HUES6 (cell line): Measurements from ENCODE around the gene MYO1H.

Experiments used
- H3K27ac ChIP-seq: 2 replicates; pipeline ENCODE4 v1.7.0; 2013; ENCODE audit warnings: low read depth, mild to moderate bottlenecking, low read length, inconsistent platforms
- H3K27me3 ChIP-seq: 2 replicates; pipeline ENCODE4 v1.6.1; 2013; ENCODE audit warnings: low read length; ENCODE audit not compliant: control insufficient read depth, insufficient read depth
- H3K36me3 ChIP-seq: 2 replicates; pipeline ENCODE4 v1.6.1; 2013; ENCODE audit warnings: low read length; ENCODE audit not compliant: control insufficient read depth, insufficient read depth
- H3K4me1 ChIP-seq: 2 replicates; pipeline ENCODE4 v1.6.1; 2013; ENCODE audit warnings: low read length; ENCODE audit not compliant: control insufficient read depth, insufficient read depth
- H3K4me3 ChIP-seq: 2 replicates; pipeline ENCODE4 v1.5.1; 2013; ENCODE audit warnings: low read depth, low read length
- H3K9ac ChIP-seq: one replicate; pipeline ENCODE4 v1.6.1; 2013; ENCODE audit warnings: mild to moderate bottlenecking, low read length
- H3K9me3 ChIP-seq: 2 replicates; pipeline ENCODE4 v1.6.1; 2013; ENCODE audit warnings: low read depth, low read length; ENCODE audit not compliant: control insufficient read depth, insufficient read depth

Gene MYO1H, protein sequence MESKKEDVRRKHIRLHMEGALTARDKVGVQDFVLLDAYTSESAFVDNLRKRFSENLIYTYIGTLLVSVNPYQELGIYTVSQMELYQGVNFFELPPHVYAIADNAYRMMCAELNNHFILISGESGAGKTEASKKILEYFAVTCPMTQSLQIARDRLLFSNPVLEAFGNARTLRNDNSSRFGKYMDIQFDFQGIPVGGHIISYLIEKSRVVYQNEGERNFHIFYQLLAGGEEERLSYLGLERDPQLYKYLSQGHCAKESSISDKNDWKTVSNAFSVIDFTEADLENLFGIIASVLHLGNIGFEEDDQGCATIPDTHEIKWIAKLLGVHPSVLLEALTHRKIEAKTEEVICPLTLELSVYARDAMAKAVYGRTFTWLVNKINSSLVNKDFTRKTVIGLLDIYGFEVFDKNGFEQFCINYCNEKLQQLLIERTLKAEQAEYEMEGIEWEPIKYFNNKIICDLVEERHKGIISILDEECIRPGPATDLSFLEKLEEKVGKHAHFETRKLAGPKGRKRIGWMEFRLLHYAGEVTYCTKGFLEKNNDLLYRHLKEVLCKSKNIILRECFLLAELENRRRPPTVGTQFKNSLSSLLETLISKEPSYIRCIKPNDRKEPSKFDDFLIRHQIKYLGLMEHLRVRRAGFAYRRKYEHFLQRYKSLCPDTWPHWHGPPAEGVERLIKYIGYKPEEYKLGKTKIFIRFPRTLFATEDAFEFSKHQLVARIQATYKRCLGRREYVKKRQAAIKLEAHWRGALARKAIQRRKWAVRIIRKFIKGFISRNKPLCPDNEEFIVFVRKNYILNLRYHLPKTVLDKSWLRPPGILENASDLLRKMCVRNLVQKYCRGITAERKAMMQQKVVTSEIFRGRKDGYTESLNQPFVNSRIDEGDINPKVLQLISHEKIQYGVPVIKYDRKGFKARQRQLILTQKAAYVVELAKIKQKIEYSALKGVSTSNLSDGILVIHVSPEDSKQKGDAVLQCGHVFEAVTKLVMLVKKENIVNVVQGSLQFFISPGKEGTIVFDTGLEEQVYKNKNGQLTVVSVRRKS

DNA sequence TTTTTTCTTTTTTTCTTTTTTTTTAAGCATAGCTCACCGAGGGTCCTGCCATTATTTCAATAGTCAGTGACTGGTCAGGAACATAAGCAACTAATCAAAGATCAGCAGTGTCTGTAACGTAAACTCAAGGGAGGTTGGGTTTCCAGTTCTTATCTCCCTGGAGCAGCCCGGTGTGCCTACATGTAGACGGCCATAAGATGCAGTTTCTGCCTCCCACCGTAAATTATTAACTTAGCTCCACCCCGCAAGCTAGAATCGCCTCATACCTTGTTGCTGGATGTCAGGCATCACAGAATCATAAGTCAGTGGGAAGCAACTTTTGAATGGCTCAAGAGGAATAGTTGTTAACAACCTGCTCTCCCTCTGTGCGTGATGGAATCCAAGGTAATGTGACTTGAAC lies at the start of gene MYO1H:
Gene MYO1H, plus strand, starts transcription at position 312 of the 400 bp plus-strand sequence. Its CDS starts 61 bp downstream, at position 373.
- no peak within 1 kb of the TSS for H3K27ac ChIP-seq
- H3K4me3 ChIP-seq: no peak within 1 kb of the TSS
- no peaks in the 10 kb centered on the region for H3K4me1 ChIP-seq
- no peaks in the 10 kb centered on the region for H3K36me3 ChIP-seq
- H3K9me3 ChIP-seq: no peaks in the 10 kb centered on the region
- no peaks in the 10 kb centered on the region for H3K27me3 ChIP-seq
- H3K9ac ChIP-seq: no peak within 1 kb of the TSS

DNA sequence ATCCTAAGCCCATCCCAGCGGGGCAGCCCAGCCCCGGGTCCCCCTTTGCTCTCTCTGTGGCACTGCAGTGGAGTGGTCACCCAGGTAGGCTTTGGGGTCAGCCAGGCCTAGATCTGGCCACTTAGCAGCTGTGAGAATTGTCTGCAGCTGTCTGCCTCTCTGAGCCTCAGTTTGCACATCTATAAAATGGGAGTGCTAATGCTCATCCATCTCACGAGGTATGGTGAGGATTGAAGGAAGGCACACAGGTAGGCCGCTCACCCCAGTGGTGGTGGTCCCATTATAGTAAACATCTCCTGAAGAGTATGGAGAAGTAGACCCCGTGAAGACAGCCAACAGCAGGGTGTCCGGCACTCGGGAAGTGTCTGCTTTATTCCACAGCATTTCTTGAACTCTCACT lies 47.9 kb upstream of the MYO1H start:
- H3K4me3 ChIP-seq: no peak overlapping the region
- no peaks in the 10 kb centered on the region for H3K4me1 ChIP-seq
- H3K27ac ChIP-seq: no peak overlapping the region
- no peak overlapping the region for H3K9ac ChIP-seq
- H3K36me3 ChIP-seq: no peaks in the 10 kb centered on the region
- no peaks in the 10 kb centered on the region for H3K9me3 ChIP-seq
- peaks cover under 1% of the 10 kb centered on the region; the same call in 1 of the 2 replicates for H3K27me3 ChIP-seq

DNA sequence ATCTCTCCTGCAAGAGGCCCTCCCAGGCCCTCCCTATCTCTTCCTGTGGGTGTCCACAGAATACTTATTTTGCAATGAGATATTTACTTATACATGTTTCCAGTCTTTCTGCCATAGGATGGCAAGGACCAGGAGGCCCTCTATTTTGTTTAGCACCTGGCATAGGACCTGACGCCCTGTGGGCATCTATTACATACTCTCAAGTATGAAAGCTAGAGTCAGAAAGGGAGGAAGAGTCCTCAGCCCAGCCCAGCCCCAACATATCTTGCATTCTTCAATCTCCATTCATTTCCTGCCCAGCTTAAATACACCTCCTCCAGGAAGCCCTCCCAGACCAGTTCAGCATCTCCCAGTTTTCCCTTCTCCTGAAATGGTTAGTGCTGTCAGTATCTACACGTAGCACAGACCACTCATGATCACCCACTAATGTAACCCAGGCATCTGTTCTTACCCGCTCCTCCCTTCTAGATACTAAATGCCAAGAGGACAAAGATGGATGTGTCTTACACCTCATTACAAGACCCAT lies 46.0 kb upstream of the MYO1H start:
- Histone ChIP-seq H3K4me3 (no peak overlapping the region), H3K9me3 (no peaks in the 10 kb centered on the region), H3K27me3 (peaks cover 16% of the 10 kb centered on the region), H3K36me3 (no peaks in the 10 kb centered on the region), H3K9ac (no peak overlapping the region), H3K4me1 (no peaks in the 10 kb centered on the region; the same call in 1 of the 2 replicates), H3K27ac (no peak overlapping the region)

DNA sequence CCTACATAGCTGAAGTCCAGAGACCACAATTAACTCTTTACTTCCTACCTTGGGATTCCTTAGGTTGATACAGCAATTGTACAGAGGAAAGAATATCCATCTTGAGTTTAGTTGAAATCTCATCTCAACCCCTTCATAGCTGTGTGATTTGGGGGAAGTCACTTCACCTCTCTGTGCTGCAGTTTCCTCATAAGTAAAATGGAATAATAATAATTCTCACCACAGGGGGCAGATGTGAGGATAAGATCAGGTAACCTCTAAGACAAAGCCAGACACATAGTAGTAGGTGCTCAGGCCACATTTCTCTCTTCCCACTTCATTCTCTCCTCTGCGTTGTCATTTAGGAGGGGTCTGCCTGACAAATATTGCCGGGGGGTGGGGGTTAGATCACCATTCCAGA lies 45.3 kb upstream of the MYO1H start:
- peaks cover 22% of the 10 kb centered on the region for H3K27me3 ChIP-seq
- no peak overlapping the region for H3K4me3 ChIP-seq
- no peak overlapping the region for H3K27ac ChIP-seq
- H3K9ac ChIP-seq: no peak overlapping the region
- H3K36me3 ChIP-seq: no peaks in the 10 kb centered on the region
- no peaks in the 10 kb centered on the region for H3K9me3 ChIP-seq
- H3K4me1 ChIP-seq: no peaks in the 10 kb centered on the region; the same call in 1 of the 2 replicates

DNA sequence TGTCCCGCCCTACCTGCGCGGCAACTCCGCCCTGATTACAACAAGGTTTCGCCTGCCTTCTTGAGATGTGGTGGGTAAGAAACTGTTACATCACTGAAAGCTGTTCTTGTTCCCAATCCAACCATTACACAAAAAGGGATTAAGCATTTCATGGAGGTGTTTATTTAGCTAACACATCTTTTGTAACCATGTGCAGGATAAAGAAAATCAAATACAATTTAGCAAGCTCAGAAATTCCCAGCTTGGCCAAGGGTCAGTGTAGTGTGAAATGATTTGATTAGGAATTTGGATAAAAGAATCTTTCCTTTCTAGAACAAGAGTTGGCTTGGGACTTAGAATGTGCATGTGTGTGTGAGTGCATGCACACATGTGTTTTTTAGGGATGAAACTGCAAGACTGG lies 44.9 kb upstream of the MYO1H start:
- H3K27me3 ChIP-seq: peaks cover 27% of the 10 kb centered on the region
- H3K9ac ChIP-seq: no peak overlapping the region
- no peaks in the 10 kb centered on the region for H3K36me3 ChIP-seq
- no peak overlapping the region for H3K4me3 ChIP-seq
- H3K27ac ChIP-seq: no peak overlapping the region
- H3K9me3 ChIP-seq: no peaks in the 10 kb centered on the region
- no peaks in the 10 kb centered on the region; the same call in 1 of the 2 replicates for H3K4me1 ChIP-seq

DNA sequence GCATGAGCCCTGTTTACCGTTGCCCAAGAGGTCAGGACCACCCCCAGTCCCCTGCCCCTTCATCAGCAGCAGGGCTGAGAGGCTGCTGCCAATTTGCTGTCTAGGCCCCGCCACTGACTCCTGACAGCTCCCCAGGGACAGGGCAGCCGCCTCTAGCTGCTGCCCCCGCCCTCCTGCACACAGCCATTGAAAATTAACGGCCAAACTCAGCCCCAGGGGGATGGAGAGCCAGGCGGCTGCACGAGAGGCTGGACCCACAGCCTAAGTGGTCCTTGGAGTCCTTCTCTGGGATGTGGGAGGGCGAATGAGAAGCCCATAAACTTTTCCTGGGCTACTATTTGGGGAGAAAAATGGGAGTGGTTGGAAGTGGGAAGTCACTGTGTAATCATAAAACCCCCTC lies 43.2 kb upstream of the MYO1H start:
- no peak overlapping the region for H3K27ac ChIP-seq
- no peaks in the 10 kb centered on the region for H3K36me3 ChIP-seq
- H3K9me3 ChIP-seq: no peaks in the 10 kb centered on the region
- H3K4me3 ChIP-seq: no peak overlapping the region
- H3K9ac ChIP-seq: no peak overlapping the region
- H3K27me3 ChIP-seq: peaks cover 43% of the 10 kb centered on the region
- no peaks in the 10 kb centered on the region; the same call in 1 of the 2 replicates for H3K4me1 ChIP-seq

DNA sequence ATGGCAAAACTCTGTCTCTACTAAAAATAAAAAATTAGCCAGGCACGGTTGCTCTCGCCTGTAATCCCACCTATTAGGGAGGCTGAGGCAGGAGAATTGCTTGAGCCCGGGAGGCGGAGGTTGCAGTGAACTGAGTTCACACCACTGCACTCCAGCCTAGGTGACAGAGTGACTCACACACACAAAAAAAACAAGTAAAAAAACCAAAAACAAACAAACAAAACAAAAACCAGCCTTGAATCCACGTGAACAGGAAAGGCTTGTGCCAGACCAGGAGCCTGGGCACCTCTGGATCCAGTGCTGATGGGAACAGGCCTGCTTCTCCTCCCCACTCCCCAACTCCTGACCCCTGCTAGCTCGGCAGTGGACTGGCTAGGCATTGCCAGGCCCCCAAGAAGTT lies 42.2 kb upstream of the MYO1H start:
- Histone ChIP-seq H3K9ac (no peak overlapping the region), H3K9me3 (no peaks in the 10 kb centered on the region), H3K36me3 (no peaks in the 10 kb centered on the region), H3K27ac (no peak overlapping the region), H3K4me3 (no peak overlapping the region), H3K4me1 (peaks cover 4% of the 10 kb centered on the region; the same call in 1 of the 2 replicates), H3K27me3 (peaks cover 52% of the 10 kb centered on the region)

DNA sequence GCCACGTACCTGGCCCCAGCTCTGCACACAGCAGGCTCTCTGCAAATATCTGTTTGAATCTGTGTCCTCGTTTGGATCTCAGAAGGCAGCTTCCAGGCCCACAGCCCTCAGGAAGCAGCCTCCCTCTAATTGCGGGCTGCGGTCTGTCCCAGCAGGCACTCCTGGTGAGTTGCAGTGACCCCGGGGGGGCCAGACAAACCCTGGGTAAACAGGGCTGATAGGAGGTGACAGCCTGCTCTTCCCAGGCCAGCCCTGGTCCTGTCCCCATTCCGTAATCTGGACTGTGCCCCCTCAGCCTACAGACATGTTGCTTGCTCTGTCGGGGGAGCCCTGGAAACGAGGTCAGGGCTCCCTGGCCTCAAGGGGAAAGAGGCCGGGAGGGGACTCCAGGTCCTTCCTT lies 40.6 kb upstream of the MYO1H start:
- Histone ChIP-seq H3K4me3 (no peak overlapping the region), H3K36me3 (no peaks in the 10 kb centered on the region), H3K27ac (no peak overlapping the region), H3K9me3 (no peaks in the 10 kb centered on the region), H3K27me3 (peaks cover 67% of the 10 kb centered on the region), H3K9ac (no peak overlapping the region), H3K4me1 (peaks cover 4% of the 10 kb centered on the region; the same call in 1 of the 2 replicates)

DNA sequence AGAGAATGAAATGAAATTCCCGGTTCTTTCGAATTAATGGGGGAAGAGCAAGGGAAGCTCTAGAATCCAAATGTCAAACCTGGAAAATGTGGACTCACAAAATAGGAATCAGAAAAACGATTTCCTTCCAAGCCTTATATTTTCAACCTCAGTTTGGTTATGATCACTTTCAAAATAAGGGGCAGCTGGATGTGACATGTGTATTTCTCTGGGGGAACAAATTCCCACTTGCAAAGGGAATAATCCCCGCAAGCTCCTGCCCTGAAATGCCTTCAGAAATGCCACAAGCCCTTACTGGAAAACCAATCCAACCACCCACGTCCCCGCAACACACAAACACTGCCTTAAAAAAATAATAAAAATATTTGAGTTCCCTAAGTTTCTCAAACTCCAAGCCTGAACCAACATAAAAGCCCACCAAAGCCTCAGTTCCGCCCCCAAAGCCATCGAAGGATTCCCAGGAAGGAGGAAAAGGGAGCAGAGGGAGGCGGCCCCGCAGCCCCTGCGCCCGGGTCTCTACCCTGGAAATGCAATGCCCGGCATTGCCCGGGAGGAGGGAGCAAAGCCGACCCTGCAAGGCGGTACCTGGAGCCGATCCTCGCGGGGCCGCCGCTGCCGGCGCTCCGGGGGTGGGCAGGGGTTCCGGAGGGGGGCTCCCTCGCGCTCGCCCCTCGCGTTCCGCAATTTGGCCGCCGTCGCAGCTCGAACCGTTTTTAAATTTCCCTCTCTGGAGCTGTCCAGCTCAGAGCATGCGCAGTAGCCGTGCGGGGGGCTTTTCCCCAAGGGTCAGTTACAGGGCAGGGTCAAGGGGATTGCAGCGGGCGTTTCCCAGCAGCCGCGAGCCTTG lies 38.9 kb upstream of the MYO1H start, which contains the start of gene FOXN4:
Gene FOXN4, minus strand, starts transcription at position 751 of the 847 bp plus-strand sequence. CDS start 963 bp downstream, outside the sequence.
- Histone ChIP-seq H3K27ac (no peak within 1 kb of the TSS), H3K27me3 (peaks cover 84% of the 10 kb centered on the region), H3K9ac (peak within 1 kb of the TSS; percentile 25), H3K9me3 (no peaks in the 10 kb centered on the region), H3K36me3 (no peaks in the 10 kb centered on the region), H3K4me3 (peak within 1 kb of the TSS; percentile 74), H3K4me1 (peaks cover 4% of the 10 kb centered on the region; the same call in 1 of the 2 replicates)
